ENCODE measurements around the gene NRTN.
"Not testable (repeated sequence)": the region's sequence is repeated elsewhere in the genome, so short reads cannot be mapped to it uniquely, and the experiment has no call there.

DNA sequence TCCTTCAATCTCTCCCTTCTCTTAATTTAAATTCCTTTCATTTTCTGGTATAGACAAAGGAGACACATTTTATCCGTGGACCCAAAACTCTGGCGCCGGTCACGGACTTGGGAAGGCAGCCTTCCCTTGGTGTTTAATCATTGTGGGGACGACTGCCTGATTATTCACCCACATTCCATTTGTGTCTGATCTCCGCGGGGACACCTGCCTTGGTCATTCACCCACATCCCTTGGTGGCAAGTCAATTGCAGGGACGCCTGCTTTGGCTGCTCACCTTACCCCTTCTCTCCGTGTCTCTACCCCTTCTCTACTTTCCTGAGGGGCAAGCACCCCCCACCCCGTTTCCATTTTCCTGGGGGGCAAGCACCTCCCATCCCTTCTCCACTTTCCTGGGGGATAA is 43.0 kb downstream of the NRTN start:
- not testable (repeated sequence) for TF ChIP-seq EZH2 (IDR thresholded peaks at IDR 0.05; ENCODE audit: borderline replicate concordance, insufficient read depth, low read length, poor library complexity, severe bottlenecking); CTCF (IDR thresholded peaks at IDR 0.05; ENCODE audit: poor library complexity, severe bottlenecking); EP300 (conservative IDR thresholded peaks at IDR 0.05; ENCODE audit: poor library complexity, severe bottlenecking); POLR2AphosphoS5 (IDR thresholded peaks at IDR 0.05); MXI1 (conservative IDR thresholded peaks at IDR 0.05; ENCODE audit: poor library complexity, severe bottlenecking); SMC3 (conservative IDR thresholded peaks at IDR 0.05; ENCODE audit: poor library complexity); TAF1 (IDR thresholded peaks at IDR 0.05; ENCODE audit: low read depth); RAD21 (conservative IDR thresholded peaks at IDR 0.05)
- TF ChIP-seq, protein P1, sequence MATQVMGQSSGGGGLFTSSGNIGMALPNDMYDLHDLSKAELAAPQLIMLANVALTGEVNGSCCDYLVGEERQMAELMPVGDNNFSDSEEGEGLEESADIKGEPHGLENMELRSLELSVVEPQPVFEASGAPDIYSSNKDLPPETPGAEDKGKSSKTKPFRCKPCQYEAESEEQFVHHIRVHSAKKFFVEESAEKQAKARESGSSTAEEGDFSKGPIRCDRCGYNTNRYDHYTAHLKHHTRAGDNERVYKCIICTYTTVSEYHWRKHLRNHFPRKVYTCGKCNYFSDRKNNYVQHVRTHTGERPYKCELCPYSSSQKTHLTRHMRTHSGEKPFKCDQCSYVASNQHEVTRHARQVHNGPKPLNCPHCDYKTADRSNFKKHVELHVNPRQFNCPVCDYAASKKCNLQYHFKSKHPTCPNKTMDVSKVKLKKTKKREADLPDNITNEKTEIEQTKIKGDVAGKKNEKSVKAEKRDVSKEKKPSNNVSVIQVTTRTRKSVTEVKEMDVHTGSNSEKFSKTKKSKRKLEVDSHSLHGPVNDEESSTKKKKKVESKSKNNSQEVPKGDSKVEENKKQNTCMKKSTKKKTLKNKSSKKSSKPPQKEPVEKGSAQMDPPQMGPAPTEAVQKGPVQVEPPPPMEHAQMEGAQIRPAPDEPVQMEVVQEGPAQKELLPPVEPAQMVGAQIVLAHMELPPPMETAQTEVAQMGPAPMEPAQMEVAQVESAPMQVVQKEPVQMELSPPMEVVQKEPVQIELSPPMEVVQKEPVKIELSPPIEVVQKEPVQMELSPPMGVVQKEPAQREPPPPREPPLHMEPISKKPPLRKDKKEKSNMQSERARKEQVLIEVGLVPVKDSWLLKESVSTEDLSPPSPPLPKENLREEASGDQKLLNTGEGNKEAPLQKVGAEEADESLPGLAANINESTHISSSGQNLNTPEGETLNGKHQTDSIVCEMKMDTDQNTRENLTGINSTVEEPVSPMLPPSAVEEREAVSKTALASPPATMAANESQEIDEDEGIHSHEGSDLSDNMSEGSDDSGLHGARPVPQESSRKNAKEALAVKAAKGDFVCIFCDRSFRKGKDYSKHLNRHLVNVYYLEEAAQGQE (IDR thresholded peaks at IDR 0.05; ENCODE audit: borderline replicate concordance): not testable (repeated sequence)
